Activated CD8-positive, alpha-beta memory T cell treated with anti-CD3 and anti-CD28 coated beads, Interleukin-2, amount 50 U/mL, for 24 hours (primary cell): ENCODE measurements around the gene SCN3B.

Experiments used
- DNase-seq: peaks from one replicate; pipeline ENCODE4 v3.0.0-alpha.2; 2020; ENCODE audit errors: extremely low read depth

Gene SCN3B

GRCh38 chr11:123653827-123654565 lies 428 bp downstream of the SCN3B start:
- DNase-seq = no peak

DNA sequence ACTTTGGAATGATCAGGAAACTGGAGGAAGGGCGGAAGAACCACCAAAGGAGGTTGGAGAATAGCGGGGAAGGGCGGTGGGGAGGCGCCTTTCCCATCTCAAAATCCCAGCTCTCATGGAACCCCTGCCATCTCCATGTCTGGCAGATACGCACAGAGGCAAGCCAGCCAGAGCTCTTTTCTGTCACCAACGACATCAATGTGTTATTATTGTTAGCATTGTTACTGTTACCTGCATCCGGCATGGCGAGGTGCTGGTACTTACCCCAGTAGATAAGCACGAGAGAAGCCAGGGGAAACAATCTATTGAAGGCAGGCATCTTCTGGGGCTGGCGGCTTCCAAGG lies 969 bp downstream of the SCN3B start:
- no peak for DNase-seq

DNA sequence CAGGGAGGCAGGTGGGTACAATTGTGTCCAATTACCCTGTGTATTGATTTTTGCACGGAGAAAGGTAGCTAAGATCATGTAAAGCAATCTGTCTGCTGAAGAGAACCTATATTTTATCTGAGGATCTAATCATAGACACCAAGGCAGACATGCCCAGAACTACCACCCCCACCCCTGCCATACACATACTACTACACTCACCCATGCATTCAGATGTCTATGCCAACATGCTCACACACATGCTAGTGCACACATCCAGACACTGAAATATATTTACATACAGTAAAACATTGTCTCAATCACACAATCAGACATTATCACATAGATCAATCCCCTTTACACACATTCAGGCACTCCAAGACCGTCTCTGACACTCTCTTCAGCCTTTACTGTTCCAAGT lies 1.8 kb downstream of the SCN3B start:
- no peak for DNase-seq

DNA sequence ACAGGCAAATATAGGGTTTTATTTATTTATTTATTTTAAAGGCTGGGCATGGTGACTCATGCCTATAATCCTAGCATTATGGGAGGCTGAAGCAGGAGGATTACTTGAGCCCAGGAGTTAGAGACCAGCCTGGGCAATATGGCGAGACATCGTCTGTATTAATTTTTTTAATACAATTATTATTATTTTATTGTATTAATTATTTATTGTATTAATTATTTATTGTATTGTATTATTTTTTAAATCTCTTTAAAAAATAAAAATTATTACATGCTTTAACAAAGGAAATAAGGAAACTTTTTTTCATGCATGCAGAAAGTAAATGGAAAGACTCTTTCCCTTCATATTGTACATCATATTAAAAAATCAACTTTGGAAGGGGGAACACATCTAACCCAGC lies 3.5 kb downstream of the SCN3B start:
- DNase-seq = no peak

DNA sequence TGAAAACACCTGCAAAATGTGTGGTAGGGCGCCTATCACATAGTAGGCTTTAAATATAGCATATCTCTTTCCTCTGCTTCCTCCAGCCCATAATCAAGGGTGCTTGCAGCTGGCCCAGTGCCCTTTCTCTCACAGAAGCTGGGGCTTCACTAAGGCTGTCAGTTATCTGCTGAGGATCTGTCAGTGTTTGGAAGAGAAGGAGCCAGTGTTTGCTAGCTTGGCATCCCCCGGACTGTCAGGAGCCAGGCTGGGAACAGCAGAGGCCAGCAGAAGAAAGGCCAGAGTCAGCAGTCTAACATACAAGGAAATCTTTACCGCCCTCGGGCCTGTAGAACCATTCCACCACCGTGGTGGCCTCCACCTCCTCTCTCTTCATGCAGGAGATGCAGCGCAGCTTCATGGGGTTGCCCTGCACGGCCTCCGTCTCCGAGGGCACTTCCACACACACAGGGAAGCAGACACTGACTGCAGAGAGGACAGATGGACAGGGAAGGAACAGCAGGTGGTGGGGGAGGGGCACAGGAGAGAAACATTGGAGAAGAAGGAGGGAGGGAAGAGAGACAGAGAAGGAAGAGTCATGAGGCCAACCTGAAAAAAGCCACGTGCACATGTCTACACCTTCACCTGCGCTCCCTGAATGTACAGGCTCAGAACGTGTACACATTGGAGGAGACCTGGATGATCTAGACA lies 9.0 kb downstream of the SCN3B start:
- no peak for DNase-seq

DNA sequence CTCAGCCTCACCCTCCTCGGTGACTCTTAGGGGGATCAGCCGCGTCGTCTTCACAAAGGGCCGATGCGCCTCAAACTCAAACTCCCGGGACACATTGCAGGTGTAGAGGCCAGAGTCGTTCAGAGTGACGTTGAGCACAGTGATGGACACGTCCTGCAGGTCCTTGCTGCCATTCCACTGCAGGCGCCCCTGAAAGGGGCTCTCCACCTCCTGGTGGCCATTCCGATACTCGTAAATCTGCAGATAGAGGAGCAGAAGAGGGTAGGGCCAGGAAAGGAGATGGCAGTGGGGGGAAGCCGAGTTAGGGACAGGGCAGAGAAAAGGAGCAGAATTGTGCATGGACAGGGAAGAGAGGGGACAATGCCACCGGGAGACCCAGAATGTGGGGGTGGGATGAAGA lies 12.0 kb downstream of the SCN3B start:
- DNase-seq = no peak

- DNase-seq = no peak
Measured at GRCh38 chr11:123641495-123641840, 13.0 kb downstream of the SCN3B start.

DNA sequence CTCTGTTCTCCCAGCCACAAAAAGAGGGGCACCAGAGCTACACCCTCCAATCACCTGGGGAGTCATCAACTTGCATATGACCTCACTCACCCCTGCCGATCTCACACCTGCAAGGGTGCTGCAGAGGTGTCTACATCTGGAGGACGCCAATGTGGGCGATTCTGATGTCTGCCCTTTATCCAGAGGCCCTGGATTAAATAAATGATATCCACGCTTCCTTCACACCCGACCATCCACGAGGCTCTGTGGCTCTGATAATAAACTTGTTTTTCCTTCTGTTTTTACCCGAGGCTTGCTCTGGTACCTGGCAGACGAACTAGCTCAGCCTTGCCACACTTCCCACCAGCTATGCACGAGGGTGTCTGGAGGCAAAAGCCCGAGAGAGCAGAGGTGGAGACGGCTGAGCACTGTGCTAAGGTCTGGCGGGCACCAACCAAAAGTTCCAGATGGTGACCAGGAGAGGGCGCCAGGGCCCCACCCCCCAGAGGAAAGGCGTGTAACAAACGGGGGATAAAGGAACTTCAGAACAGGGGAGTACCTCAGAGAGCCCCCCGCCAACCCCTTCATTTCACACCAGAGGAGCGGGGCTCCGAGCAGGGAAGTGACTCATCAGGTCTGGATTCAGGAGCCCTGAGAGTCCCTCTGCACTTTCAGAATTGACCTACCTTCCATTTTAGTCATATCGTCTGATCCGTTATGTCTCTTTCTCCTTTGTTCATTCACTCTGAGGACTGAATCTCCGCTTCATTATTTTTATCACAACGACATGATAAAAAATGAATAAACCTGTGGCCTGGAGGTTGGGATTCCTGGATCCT lies 13.5 kb downstream of the SCN3B start:
- no peak for DNase-seq

DNA sequence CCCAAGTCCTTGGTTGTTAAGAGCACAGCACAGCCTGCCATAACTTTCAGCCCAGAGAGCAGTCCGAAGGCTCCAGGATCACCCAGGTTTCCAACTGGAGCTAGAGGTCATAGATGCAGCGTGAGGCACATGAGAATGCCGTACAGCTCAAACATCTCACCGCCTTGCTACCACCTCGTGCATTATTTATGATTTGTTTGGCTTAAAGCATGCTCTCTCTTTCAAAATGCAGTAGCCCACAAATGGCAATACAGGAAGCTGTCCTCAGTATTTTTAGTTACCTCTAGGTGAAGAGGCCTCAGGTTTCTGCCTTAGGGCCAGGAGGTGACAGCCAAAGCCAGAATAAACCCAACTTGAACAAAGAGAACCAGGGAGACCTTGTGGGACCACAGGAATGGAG lies 14.4 kb downstream of the SCN3B start:
- DNase-seq = no peak

- no peak for DNase-seq
Measured at GRCh38 chr11:123630126-123630608, 24.3 kb downstream of the SCN3B start.

DNA sequence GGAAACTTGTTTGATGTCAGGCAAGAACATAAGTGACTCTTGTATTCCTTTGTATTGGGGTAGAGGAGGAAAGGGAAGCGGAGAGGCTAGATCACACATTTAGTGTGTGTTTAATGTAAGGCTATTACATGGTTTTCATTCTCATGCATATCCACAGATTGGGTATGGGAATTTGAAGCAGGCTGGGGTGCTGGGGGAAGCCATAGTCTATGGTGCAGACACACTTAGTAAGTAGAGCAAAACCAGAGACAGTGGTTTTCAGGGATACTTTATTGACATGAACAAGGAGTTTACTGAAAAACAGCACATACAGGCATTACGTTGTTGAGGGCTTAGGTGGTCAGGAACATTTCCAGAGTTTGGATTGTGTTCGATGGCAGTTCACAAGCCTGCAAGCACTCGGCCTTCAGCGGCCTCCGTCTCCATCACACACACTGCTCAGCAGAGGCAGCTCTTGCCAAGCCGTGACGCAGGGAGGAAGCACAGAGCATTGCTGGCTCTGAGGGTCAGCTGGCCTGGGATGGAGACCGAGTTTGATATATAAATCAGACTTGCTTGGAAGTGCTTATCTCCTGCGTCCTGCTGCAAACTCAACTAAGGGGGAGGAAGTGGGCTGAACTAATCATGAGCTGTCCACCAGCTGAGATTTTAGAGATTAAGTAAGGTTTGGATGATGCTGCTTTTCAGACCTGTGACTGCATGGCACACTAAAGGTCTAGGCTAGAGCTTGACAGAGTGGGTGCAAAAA lies 25.3 kb downstream of the SCN3B start:
- DNase-seq = no peak

DNA sequence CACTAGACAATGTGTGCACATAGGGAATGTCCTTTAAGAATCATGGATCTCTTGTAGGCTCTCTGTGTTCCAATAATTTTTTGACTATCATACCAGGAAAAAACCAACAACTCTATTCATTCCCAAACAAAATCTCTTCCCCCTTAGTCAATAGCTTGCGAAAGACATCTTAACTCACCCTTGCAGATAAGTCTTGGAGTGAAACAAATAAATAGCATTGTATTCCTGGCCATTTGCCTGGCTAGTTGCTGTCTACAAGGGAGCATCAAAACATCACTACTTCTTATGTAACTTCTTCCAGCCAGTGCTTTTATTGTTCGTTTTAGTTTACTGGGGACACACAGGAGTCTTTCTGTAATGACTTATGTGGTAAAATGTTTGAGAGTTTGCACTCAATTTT lies 29.4 kb downstream of the SCN3B start:
- DNase-seq = no peak

DNA sequence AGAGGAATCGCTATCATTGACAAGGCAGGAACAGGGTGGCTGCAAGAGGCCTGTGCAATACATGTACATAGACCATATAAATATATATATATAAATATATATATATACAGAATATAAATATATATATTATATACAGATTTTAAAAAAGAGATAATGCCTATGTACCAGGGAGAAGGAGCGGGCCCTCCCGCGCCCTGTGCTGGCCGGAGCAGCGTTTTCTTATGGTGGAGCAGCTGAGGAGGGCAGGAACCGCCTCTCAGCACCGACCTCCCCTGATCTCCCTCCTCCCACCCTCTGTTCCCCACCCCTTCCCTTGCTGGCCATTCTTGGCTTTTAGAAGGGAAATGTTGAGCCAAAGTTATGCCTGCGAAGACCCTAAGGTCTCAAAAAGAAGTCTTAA lies 31.8 kb downstream of the SCN3B start:
- no peak for DNase-seq

GRCh38 chr11:123616505-123617198 lies 37.8 kb downstream of the SCN3B start:
- no peak for DNase-seq

- no peak for DNase-seq
Measured at GRCh38 chr11:123611698-123612097, 42.7 kb downstream of the SCN3B start.

DNA sequence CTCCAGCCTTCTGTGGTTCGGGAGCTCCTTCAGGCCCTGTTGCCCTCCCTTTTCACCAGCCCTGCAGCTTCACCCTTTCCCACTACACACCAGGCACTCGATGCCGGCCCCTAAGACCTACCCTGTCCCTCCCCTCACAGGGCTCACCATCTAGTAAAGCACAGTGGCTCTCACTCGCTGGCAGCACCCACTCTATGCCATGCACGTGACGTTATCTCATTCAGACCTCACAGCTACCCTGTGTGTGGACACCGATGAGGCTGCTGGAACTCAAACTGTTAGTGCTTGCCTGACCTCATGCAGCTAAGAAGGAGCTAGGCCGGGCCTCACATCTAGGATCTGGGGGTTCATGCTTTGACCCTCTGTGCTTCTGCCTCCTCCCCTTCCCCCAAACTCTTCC lies 45.5 kb downstream of the SCN3B start:
- DNase-seq = no peak

DNA sequence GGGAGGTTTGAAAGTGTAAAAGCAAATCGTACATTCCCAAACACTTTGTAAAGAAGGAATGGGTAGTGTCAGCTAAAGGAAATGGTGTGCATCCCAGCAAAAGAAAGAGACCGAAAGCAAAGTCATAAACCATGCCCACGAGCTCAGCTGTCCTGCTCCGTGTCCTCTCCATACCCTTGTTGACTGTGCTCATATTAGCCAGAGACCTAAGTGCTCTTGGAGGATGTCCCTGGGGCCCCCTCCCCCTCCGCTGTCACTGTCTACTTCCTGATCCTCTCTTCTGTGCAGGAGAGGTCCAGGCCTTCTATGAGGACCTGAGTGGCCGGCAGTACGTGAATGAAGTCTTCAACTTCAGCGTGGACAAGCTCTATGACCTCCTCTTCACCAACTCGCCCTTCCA lies 46.1 kb downstream of the SCN3B start:
- DNase-seq = no peak

- no peak for DNase-seq
Measured at GRCh38 chr11:123607781-123608180, 46.6 kb downstream of the SCN3B start.

DNA sequence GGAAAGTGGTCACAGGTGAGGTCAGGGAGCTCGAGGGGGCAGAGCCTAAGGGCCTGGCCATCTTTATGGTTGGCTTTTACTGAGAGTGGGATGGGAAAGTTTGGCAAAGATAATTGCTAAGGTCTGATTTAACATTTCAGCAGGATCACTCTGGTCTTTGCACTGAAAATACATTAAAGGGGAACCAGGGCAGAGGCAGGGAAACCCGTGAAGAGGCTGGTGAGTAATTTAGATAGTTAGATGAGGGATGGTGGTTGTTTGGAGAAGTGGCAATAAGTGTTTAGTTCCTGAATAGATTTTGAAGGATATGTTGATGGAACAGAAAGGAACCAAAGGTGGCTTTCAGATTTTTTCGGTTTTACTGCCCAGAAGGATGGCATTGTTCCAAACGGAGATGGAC lies 50.8 kb downstream of the SCN3B start:
- no peak for DNase-seq

DNA sequence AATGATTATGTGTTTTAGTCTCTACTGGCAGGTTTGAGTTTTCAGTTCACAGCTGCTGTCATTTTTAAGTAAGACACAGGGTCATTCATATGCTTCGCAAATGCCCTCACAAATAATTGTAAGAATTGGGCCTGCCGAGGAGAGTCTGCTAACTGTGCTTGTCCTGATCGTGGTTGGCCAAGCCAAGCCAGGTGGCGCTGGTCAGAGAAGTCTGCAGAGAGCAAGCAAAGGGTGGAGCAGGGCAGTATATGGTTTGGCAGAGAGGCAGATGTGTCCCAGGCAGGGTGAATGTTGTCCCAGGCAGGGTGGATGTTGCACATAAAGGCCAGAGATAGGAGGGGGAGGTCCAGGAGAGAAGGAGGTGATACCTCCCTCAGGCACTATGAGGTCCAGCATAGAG lies 52.7 kb downstream of the SCN3B start:
- DNase-seq = no peak

DNA sequence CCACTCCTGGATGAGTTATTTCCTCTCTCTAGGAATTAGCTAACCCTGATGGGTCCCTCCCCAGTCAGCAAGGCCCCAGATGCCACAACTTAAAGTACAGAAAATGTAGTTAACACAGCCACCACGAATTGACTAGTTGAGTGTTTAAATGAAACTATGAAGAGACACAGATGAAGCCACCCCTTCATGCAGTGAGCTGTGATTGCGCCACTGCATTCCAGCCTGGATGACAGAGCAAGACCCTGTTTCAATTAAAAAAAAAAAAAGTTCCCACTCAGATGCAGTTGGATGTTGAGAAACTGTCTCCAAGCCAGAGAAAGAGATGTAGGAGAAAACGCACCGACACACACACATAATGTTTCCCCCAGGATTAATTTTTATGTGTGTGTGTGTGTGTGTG lies 53.3 kb downstream of the SCN3B start:
- DNase-seq = no peak

DNA sequence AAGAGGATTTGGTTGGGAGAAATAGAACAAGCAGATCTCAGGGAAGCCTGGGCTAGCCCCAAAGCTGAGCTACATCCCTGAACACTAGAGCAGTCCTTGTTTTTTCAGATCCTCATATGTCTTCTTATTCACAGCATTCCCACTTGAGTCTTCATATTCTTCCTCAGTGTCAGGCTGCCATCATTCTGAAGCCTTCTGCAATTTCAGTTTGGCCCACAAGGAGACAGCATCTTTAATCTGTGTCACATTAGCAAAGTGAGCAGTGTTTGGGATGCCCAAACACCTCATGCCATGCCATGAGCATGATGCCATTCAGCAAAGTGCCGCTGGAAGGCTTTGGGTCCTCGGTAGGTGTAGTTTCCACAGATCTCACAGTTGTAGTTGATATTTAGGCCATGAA lies 56.6 kb downstream of the SCN3B start:
- DNase-seq = no peak
